Keratinocyte (primary cell): ENCODE data around the gene PAQR8. TPM values are rescaled to one million over a fixed set of nuclear protein-coding genes. Genes with fewer than 3 reads are reported as not detected.

Source experiments
- DNase-seq: peaks from one replicate; pipeline ENCODE4 v3.0.0-alpha.2; 2011; ENCODE audit warnings: low read depth, missing footprints, low spot score
- FAIRE-seq: peaks from 2 replicates; lab custom pipeline; 2011; peaks lifted over from hg19 to GRCh38; lab: Jason Lieb, UNC
- H2AFZ ChIP-seq: 2 replicates; pipeline ENCODE4 v1.6.0; 2012; ENCODE audit warnings: low read length, control low read depth, inconsistent platforms; ENCODE audit not compliant: control insufficient read depth
- H3K27ac ChIP-seq: 2 replicates; pipeline ENCODE4 v1.5.1; 2011; ENCODE audit warnings: low read length; ENCODE audit not compliant: control insufficient read depth, insufficient read depth
- H3K27me3 ChIP-seq: 3 replicates; pipeline ENCODE4 v1.6.0; 2011; ENCODE audit warnings: low read length; ENCODE audit not compliant: control insufficient read depth, insufficient read depth; ENCODE audit errors: extremely low read depth
- H3K36me3 ChIP-seq, 2 experiments: 2 replicates in 1 of 2; 3 replicates in 1 of 2; pipeline ENCODE4 v1.5.1; 2011; ENCODE audit warnings: low read length in 2 of 2, mild to moderate bottlenecking in 1 of 2; ENCODE audit not compliant: control insufficient read depth in 2 of 2, insufficient read depth in 2 of 2; ENCODE audit errors: extremely low read depth in 1 of 2
- H3K4me1 ChIP-seq: 3 replicates; pipeline ENCODE4 v1.5.1; 2011; ENCODE audit warnings: low read length; ENCODE audit not compliant: control insufficient read depth, insufficient read depth; ENCODE audit errors: extremely low read depth
- H3K4me2 ChIP-seq: 3 replicates; pipeline ENCODE4 v1.6.0; 2011; ENCODE audit warnings: low read depth, low read length; ENCODE audit not compliant: control insufficient read depth, insufficient read depth; ENCODE audit errors: extremely low read depth
- H3K4me3 ChIP-seq, 3 experiments: fragments of 200-600 bp in 1 of 3; sonication (generic) in 1 of 3; 2 replicates in 2 of 3; 3 replicates in 1 of 3; pipeline ENCODE4 v1.5.1; 2011 to 2016; ENCODE audit warnings: low read length in 3 of 3, mild to moderate bottlenecking in 3 of 3, control low read depth in 2 of 3, inconsistent platforms in 1 of 3, low read depth in 1 of 3, mixed read lengths in 1 of 3, mixed run types in 1 of 3, moderate library complexity in 1 of 3; ENCODE audit not compliant: control insufficient read depth in 2 of 3, insufficient read depth in 2 of 3; ENCODE audit errors: extremely low read depth in 1 of 3
- H3K79me2 ChIP-seq: 2 replicates; pipeline ENCODE4 v1.6.0; 2012; ENCODE audit warnings: low read length; ENCODE audit not compliant: control insufficient read depth, insufficient read depth
- H3K9ac ChIP-seq: 3 replicates; pipeline ENCODE4 v1.6.0; 2011; ENCODE audit warnings: low read length; ENCODE audit not compliant: control insufficient read depth, insufficient read depth; ENCODE audit errors: extremely low read depth
- H3K9me1 ChIP-seq: 3 replicates; pipeline ENCODE4 v1.6.0; 2011; ENCODE audit warnings: low read length; ENCODE audit not compliant: control insufficient read depth, insufficient read depth; ENCODE audit errors: extremely low read depth
- H3K9me3 ChIP-seq: 2 replicates; pipeline ENCODE4 v1.5.1; 2012; ENCODE audit warnings: low read depth, low read length; ENCODE audit not compliant: control insufficient read depth
- H4K20me1 ChIP-seq: 3 replicates; pipeline ENCODE4 v1.6.0; 2011; ENCODE audit warnings: low read length; ENCODE audit not compliant: control insufficient read depth, insufficient read depth; ENCODE audit errors: extremely low read depth
- CTCF ChIP-seq, 3 experiments: IDR thresholded peaks in 1 of 3; conservative IDR thresholded peaks in 1 of 3; optimal IDR thresholded peaks in 1 of 3; 2 replicates in 2 of 3; 3 replicates in 1 of 3; pipeline versions ENCODE3 to v1.5.1; 2011; ENCODE audit warnings: low read length in 3 of 3, mild to moderate bottlenecking in 3 of 3, moderate library complexity in 2 of 3, control low read depth in 1 of 3, inconsistent platforms in 1 of 3; ENCODE audit not compliant: insufficient read depth in 2 of 3; ENCODE audit errors: extremely low read depth in 1 of 3
- EZH2 ChIP-seq: IDR thresholded peaks from one replicate; pipeline ENCODE4 v1.6.1; 2012; ENCODE audit warnings: inconsistent platforms, mild to moderate bottlenecking, low read length, moderate library complexity
- dilution Hi-C: fragments of 300-500 bp; cut with MboI; formaldehyde crosslinking; loops from one replicate; pipeline ENCODE4 v1.7.0; 2020; ENCODE audit warnings: low sequenced_read_pairs; ENCODE audit not compliant: extremely low pct_ligation_motif_present
- polyA plus RNA-seq, 5 experiments: library from polyadenylated mRNA; depleted of rRNA in 3 of 5; stranded (reverse) in 3 of 5; stranded (forward) in 1 of 5; unstranded in 1 of 5; fragments of >200 nt; gene quantifications; 1 replicate in 1 of 5; 2 replicates in 3 of 5; 3 replicates in 1 of 5; pipeline versions ENCODE4 v1.2.1 to v1.2.3, GENCODE V29; 2011 to 2012; ENCODE audit warnings: missing spikeins in 2 of 5, low read depth in 1 of 5, low replicate concordance in 1 of 5

The PAQR8 gene
- polyA plus RNA-seq, 1 donor (not counting 4 experiments of a cell fraction or from before 2014, with no cell fraction given): 1.6 TPM

GRCh38 chr6:52407467-52407866, 45.5 kb downstream of the PAQR8 start:
- Histone ChIP-seq H3K79me2 (no peaks in the 10 kb centered on the region), H4K20me1 (no peaks in the 10 kb centered on the region), H3K4me1 (peaks cover 7% of the 10 kb centered on the region), H3K36me3 (no peaks in the 10 kb centered on the region), H3K9ac (no peak overlapping the region), H3K9me1 (no peaks in the 10 kb centered on the region), H2AFZ (no peak overlapping the region), H3K27ac (no peak overlapping the region), H3K9me3 (no peaks in the 10 kb centered on the region), H3K27me3 (no peaks in the 10 kb centered on the region), H3K4me3 (no peak overlapping the region), H3K4me2 (no peak overlapping the region)
- DNase-seq (no peak), FAIRE-seq (no peak)
- dilution Hi-C loops: loop anchor here (25.0 kb wide), 1 partner anchor 255 kb away; the partner anchor contains the start of gene TMEM14A
- peak; percentile 46 to 59 (median 53) for TF ChIP-seq CTCF (optimal IDR thresholded peaks at IDR 0.05 in 1 of 3, IDR thresholded peaks at IDR 0.05 in 1 of 3, conservative IDR thresholded peaks at IDR 0.05 in 1 of 3; ENCODE audit: extremely low read depth in 1 of 3, insufficient read depth in 2 of 3, low read length in 3 of 3)
- no peak for TF ChIP-seq EZH2

GRCh38 chr6:52409499-52409898, 47.5 kb downstream of the PAQR8 start:
- Histone ChIP-seq H3K27me3 (no peaks in the 10 kb centered on the region), H4K20me1 (no peaks in the 10 kb centered on the region), H3K4me3 (no peak overlapping the region), H3K9ac (no peak overlapping the region), H3K36me3 (no peaks in the 10 kb centered on the region), H3K4me2 (no peak overlapping the region), H3K27ac (no peak overlapping the region), H3K9me1 (no peaks in the 10 kb centered on the region), H3K79me2 (no peaks in the 10 kb centered on the region), H3K4me1 (no peaks in the 10 kb centered on the region), H3K9me3 (no peaks in the 10 kb centered on the region), H2AFZ (no peak overlapping the region)
- dilution Hi-C loops: loop anchor here (25.0 kb wide), 1 partner anchor 253 kb away; the partner anchor contains the start of gene TMEM14A
- FAIRE-seq (no peak), DNase-seq (no peak)
- TF ChIP-seq CTCF (optimal IDR thresholded peaks at IDR 0.05 in 1 of 3, IDR thresholded peaks at IDR 0.05 in 1 of 3, conservative IDR thresholded peaks at IDR 0.05 in 1 of 3; ENCODE audit: extremely low read depth in 1 of 3, insufficient read depth in 2 of 3, low read length in 3 of 3): no peak
- no peak for TF ChIP-seq EZH2
